H1 (cell line): ENCODE measurements around the gene SYT14. TPM values are rescaled to one million over a fixed set of nuclear protein-coding genes. Genes with fewer than 3 reads are reported as not detected.

ENCODE experiments used
- ASH2L ChIP-seq: fragments of 200-600, 300-600 bp; sonication (generic); IDR thresholded peaks from one replicate; pipeline ENCODE4 v1.7.1; 2017; ENCODE audit warnings: low read length
- CREB1 ChIP-seq: IDR thresholded peaks from 2 replicates; pipeline ENCODE4 v1.6.1; 2012; ENCODE audit warnings: inconsistent platforms
- JUN ChIP-seq: IDR thresholded peaks from 2 replicates; pipeline ENCODE4 v1.6.1; 2011; ENCODE audit warnings: low read depth, mild to moderate bottlenecking, improper control_type of control experiment, low read length
- polyA plus RNA-seq, 7 experiments: library from polyadenylated mRNA; depleted of rRNA in 3 of 7; stranded (reverse) in 5 of 7; unstranded in 2 of 7; fragments of >200 nt in 5 of 7; fragments of 200-250 nt in 2 of 7; gene quantifications; 1 replicate in 5 of 7; 2 replicates in 1 of 7; 4 replicates in 1 of 7; pipeline versions ENCODE4 v1.2.1 to v1.2.3, GENCODE V29; 2011 to 2013; ENCODE audit warnings: missing spikeins in 2 of 7, mixed read lengths in 2 of 7
- total RNA-seq: library from RNA; stranded (reverse); fragmentation: NEBNext Ultra II Directional; extraction: Animal tissue kit (Norgen Biotek cat#: 25700); gene quantifications from 2 replicates; pipeline ENCODE4 v1.2.1, GENCODE V29; 2021
- TF ChIP-seq, protein P1 (sequence below), 3 experiments: IDR thresholded peaks; 1 replicate in 2 of 3; 2 replicates in 1 of 3; pipeline versions ENCODE4 v1.5.1 to v1.6.1; 2011; ENCODE audit warnings: low read length in 3 of 3, mild to moderate bottlenecking in 3 of 3, inconsistent platforms in 2 of 3, low read depth in 1 of 3, moderate library complexity in 1 of 3; ENCODE audit not compliant: insufficient read depth in 1 of 3; ENCODE audit errors: control extremely low read depth in 1 of 3

The SYT14 gene
- total and polyA plus RNA-seq, 2 of the 8 experiments (the other 6 are each of a cell fraction or from before 2014, with no cell fraction given): 2.3 to 18.4 TPM

DNA sequence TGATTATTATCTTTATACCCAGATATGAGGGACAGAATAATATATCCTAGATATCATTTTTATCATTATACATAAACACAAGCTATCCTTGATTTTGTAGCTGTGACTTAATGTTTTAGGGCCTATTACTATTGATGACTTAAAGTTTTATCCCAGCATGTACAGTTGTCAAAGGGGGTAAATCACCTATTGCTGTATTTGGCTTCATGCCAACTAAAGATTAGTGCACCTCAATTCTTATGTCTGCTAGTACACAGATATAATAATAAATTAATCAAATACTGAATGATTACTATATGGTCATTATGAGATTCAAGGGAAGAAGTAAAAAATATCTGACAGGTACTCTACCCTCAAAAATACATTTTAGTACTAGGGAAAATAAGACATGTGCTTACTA lies 84.0 kb downstream of the SYT14 start (continued):
- TF ChIP-seq JUN (no peak), ASH2L (no peak), CREB1 (no peak)
- TF ChIP-seq, protein P1, sequence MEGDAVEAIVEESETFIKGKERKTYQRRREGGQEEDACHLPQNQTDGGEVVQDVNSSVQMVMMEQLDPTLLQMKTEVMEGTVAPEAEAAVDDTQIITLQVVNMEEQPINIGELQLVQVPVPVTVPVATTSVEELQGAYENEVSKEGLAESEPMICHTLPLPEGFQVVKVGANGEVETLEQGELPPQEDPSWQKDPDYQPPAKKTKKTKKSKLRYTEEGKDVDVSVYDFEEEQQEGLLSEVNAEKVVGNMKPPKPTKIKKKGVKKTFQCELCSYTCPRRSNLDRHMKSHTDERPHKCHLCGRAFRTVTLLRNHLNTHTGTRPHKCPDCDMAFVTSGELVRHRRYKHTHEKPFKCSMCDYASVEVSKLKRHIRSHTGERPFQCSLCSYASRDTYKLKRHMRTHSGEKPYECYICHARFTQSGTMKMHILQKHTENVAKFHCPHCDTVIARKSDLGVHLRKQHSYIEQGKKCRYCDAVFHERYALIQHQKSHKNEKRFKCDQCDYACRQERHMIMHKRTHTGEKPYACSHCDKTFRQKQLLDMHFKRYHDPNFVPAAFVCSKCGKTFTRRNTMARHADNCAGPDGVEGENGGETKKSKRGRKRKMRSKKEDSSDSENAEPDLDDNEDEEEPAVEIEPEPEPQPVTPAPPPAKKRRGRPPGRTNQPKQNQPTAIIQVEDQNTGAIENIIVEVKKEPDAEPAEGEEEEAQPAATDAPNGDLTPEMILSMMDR (IDR thresholded peaks at IDR 0.05; ENCODE audit: control extremely low read depth in 1 of 3, insufficient read depth in 1 of 3, low read depth in 1 of 3, low read length in 3 of 3): no peak
